Vagina (tissue), 2 donors: ENCODE measurements around the gene C15orf40.

Experiments used
- CTCF ChIP-seq, 3 experiments: fragments of 450-650 bp in 2 of 3; fragments of 200-600 bp in 1 of 3; sonication (generic) in 1 of 3; IDR thresholded peaks; one replicate each; pipeline ENCODE4 v1.5.1; 2017 to 2019; ENCODE audit warnings: antibody characterized with exemption in 3 of 3, mild to moderate bottlenecking in 2 of 3, moderate library complexity in 2 of 3
- POLR2A ChIP-seq, 2 donors: fragments of 450-650 bp; IDR thresholded peaks; one replicate each; pipeline ENCODE4 v1.6.1; 2017; ENCODE audit warnings: antibody characterized with exemption in 2 of 2, mild to moderate bottlenecking in 2 of 2, moderate library complexity in 2 of 2

GRCh38 chr15:82960766-82961165, 50.7 kb downstream of the C15orf40 start:
- no peak for TF ChIP-seq CTCF (IDR thresholded peaks at IDR 0.05)
- no peak for TF ChIP-seq POLR2A (IDR thresholded peaks at IDR 0.05)
